ENCODE data around the gene CNN3. TPM values are rescaled to one million over a fixed set of nuclear protein-coding genes. Genes with fewer than 3 reads are reported as not detected.

The CNN3 gene
- total and polyA plus RNA-seq, 7 donors, result 12.4 to 46.2 (median 19.2) TPM

DNA sequence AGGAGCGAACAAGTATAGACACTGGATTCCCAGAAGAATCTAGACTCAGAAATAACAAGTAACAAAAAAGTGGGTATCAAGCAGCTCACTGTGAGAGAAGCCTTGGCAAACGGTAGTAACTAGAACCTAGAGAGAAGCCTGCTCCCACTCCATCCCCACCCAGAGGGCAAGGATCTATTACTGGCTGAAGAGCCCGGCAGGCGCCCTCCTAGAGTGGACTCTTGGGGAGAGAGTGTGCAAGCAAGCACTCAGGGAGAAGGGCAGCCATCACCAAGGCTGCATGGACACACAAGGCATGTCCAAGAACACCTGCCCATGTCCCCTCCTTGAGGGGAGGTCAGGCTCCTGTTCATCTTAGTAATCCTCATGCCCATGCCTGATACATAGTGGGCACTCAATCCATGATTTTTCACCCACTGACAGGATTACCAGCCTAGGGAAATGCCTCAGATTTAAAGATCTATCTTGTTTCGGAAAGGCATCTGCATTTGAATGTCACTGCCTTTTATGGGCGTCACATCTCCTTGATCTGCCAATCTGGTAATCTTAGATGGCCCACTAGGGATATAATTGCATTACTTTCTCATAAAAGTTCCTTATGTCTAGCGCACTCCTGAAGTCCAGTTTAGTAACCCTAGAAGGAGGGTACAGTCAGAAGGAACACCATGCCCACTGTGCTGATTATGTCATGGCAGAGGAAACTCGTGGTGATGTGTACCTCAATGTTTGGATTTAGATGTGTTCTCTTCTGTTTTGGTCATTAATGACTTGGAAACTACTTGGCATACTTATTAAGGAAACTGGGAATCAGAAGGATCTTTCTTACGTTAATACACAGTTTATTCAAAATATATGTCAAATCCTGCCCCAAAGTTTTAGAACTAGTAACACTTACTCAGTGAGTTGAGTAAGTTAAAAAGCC lies 14.4 kb downstream of the CNN3 start:
- Histone ChIP-seq H3K27ac (no peak overlapping the region), H3K9me3 (no peaks in the 10 kb centered on the region), H3K4me1 (peaks cover 5% of the 10 kb centered on the region), H3K27me3 (ENCODE audit: insufficient read depth in 3 of 3, low read length in 2 of 3) (peaks cover 0 to 9% (median 0%) of the 10 kb centered on the region in 3 donors), H3K36me3 (ENCODE audit: insufficient read depth in 1 of 2, low read depth in 1 of 2) (no peaks in the 10 kb centered on the region), H3K4me3 (no peak overlapping the region)
- no peak for ATAC-seq
- TF ChIP-seq, protein P1, sequence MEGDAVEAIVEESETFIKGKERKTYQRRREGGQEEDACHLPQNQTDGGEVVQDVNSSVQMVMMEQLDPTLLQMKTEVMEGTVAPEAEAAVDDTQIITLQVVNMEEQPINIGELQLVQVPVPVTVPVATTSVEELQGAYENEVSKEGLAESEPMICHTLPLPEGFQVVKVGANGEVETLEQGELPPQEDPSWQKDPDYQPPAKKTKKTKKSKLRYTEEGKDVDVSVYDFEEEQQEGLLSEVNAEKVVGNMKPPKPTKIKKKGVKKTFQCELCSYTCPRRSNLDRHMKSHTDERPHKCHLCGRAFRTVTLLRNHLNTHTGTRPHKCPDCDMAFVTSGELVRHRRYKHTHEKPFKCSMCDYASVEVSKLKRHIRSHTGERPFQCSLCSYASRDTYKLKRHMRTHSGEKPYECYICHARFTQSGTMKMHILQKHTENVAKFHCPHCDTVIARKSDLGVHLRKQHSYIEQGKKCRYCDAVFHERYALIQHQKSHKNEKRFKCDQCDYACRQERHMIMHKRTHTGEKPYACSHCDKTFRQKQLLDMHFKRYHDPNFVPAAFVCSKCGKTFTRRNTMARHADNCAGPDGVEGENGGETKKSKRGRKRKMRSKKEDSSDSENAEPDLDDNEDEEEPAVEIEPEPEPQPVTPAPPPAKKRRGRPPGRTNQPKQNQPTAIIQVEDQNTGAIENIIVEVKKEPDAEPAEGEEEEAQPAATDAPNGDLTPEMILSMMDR (IDR thresholded peaks at IDR 0.05), result no peak
- intact Hi-C loops (cut with DNase I), result no loop called here
- no peak for DNase-seq
- WGBS, 3 donors, result 40 to 54% (median 46%) methylated on average over 9 of the region's 9 CpGs

DNA sequence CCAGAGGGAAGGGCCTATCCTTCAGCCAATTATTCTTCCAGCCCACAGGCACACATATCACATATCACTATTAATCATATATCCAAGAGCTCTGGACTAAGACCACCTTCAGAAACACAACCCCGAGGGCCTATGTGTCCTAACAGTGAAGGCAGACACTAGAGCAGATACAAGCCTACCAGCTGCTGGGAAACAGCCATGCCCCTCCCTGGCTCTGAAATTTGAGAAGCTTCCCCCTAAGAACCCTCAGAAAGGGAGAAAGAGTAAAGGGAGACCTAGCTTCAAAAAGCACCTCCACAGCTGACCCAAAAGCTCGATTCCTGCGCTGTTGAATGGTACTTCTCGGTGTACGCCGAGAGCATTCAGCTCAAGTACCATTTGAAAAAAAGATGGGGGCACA lies 17.4 kb downstream of the CNN3 start:
- ATAC-seq (no peak), DNase-seq (no peak)
- Histone ChIP-seq H3K9me3 (no peaks in the 10 kb centered on the region), H3K27ac (no peak overlapping the region), H3K4me3 (no peak overlapping the region), H3K27me3 (ENCODE audit: insufficient read depth in 3 of 3, low read length in 2 of 3) (peaks cover 0 to 4% (median 0%) of the 10 kb centered on the region in 3 donors), H3K4me1 (peaks cover 5% of the 10 kb centered on the region), H3K36me3 (ENCODE audit: insufficient read depth in 1 of 2, low read depth in 1 of 2) (no peaks in the 10 kb centered on the region)
- intact Hi-C loops (cut with DNase I), result no loop called here
- 62 to 65% (median 63%) methylated on average over 6 of the region's 6 CpGs for WGBS, 3 donors
- TF ChIP-seq, protein P1 (IDR thresholded peaks at IDR 0.05), result no peak

DNA sequence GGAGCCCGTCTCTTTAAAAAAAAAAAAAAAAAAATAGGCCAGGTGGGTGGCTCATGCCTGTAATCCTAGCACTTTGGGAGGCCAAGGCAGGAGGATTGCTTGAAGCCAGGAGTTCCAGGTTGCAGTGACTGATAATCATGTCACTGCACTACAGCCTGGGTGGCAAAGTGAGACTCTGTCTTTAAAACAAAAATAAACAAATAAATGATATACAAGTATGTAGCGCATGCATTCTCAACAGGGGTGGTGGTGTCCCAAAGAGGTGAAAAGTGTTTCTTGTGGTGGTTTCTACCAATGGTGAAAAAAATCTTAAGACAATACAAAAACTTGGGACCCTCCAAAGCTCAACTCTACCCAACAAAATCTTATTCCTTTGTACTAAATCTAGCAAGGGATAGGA lies 17.9 kb downstream of the CNN3 start:
- Histone ChIP-seq H3K36me3 (ENCODE audit: insufficient read depth in 1 of 2, low read depth in 1 of 2) (no peaks in the 10 kb centered on the region), H3K27me3 (ENCODE audit: insufficient read depth in 3 of 3, low read length in 2 of 3) (peaks cover 0 to 4% (median 0%) of the 10 kb centered on the region in 3 donors), H3K4me1 (peaks cover 5% of the 10 kb centered on the region), H3K4me3 (no peak overlapping the region), H3K27ac (no peak overlapping the region), H3K9me3 (no peaks in the 10 kb centered on the region)
- WGBS, 3 donors, result 95 to 98% (median 98%) methylated on average over 2 of the region's 2 CpGs
- intact Hi-C loops (cut with DNase I), result no loop called here
- no peak for DNase-seq
- ATAC-seq, result no peak
- TF ChIP-seq, protein P1 (IDR thresholded peaks at IDR 0.05), result no peak

DNA sequence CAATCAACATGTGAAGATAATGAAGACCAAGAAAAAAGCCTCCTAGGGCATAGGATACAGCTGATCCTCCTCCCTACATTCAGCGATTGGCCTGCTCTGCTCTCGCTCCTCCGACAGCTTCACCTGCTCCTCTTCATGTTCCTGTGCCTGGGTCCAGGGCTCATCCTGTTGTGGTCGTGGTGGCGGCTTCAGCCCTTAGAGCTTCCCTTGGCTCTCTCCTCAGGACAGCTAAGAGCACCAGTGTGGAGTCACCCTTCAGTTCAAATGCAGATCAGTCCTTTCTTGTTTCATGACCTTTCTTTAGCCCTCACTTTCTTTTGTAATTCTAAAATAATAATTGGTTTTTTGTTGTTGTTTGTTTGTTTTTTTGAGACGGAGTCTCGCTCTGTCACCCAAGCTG lies 18.7 kb downstream of the CNN3 start:
- WGBS, 3 donors, result 86 to 95% (median 92%) methylated on average over 7 of the region's 7 CpGs
- TF ChIP-seq, protein P1 (IDR thresholded peaks at IDR 0.05), result no peak

More for the DNA sequence above, 18.7 kb downstream of the CNN3 start:
- Histone ChIP-seq H3K27ac (no peak overlapping the region), H3K36me3 (ENCODE audit: insufficient read depth in 1 of 2, low read depth in 1 of 2) (no peaks in the 10 kb centered on the region), H3K4me1 (peaks cover 1% of the 10 kb centered on the region), H3K4me3 (no peak overlapping the region), H3K27me3 (ENCODE audit: insufficient read depth in 3 of 3, low read length in 2 of 3) (peaks cover 0 to 4% (median 0%) of the 10 kb centered on the region in 3 donors), H3K9me3 (no peaks in the 10 kb centered on the region)
- ATAC-seq (no peak), DNase-seq (no peak)
- intact Hi-C loops (cut with DNase I), result no loop called here
